Panc1 (cell line): ENCODE results near the gene ZBTB11. TPM values are rescaled to one million over a fixed set of nuclear protein-coding genes. Genes with fewer than 3 reads are reported as not detected.

ENCODE experiments used
- ATAC-seq: fragments of 200-7000 bp; cut with Tn5 transposase; 2 replicates; pipeline ENCODE4 v1.9.1; 2020; ENCODE audit warnings: mild to moderate bottlenecking, moderate library complexity
- BruUV-seq: library from RNA; stranded (reverse); fragments of 400-500 nt; replicated peaks from 2 replicates; lab custom pipeline; 2021; lab: Mats Ljungman, UMichigan
- CTCF ChIA-PET: fragments of 300-600 bp; sonication (Branson Sonifier 250); formaldehyde crosslinking; loops from one replicate; lab custom pipeline; 2022; ENCODE audit warnings: antibody characterized with exemption; lab: Charles Lee
- POLR2A ChIA-PET: fragments of 300-600 bp; sonication (Branson Sonifier 250); formaldehyde crosslinking; loops from one replicate; lab custom pipeline; 2022; ENCODE audit warnings: antibody characterized with exemption; lab: Charles Lee
- DNase-seq: peaks from one replicate; pipeline ENCODE4 v3.0.0-alpha.2; 2010; ENCODE audit warnings: low read depth, low spot score
- H3K27ac ChIP-seq: 2 replicates; pipeline ENCODE4 v1.5.1; 2011; ENCODE audit warnings: mild to moderate bottlenecking, low read length, inconsistent platforms
- H3K27me3 ChIP-seq: fragments of 200-500 bp; sonication (Bioruptor generic); 2 replicates; pipeline ENCODE4 v1.6.0; 2014; ENCODE audit warnings: low read length, inconsistent platforms; ENCODE audit not compliant: control insufficient read depth, insufficient read depth
- H3K36me3 ChIP-seq: fragments of 200-500 bp; sonication (Bioruptor generic); 2 replicates; pipeline ENCODE4 v1.5.1; 2014; ENCODE audit warnings: inconsistent platforms, mild to moderate bottlenecking, low read length, moderate library complexity; ENCODE audit not compliant: control insufficient read depth, insufficient read depth
- H3K4me1 ChIP-seq: 2 replicates; pipeline ENCODE4 v1.5.1; 2011; ENCODE audit warnings: inconsistent platforms, mild to moderate bottlenecking, low read length, moderate library complexity; ENCODE audit not compliant: control insufficient read depth, insufficient read depth
- H3K4me3 ChIP-seq, 2 experiments: 2 replicates each; pipeline ENCODE4 v1.5.1; 2011 to 2012; ENCODE audit warnings: low read depth in 2 of 2, low read length in 2 of 2, mild to moderate bottlenecking in 2 of 2, inconsistent platforms in 1 of 2, moderate library complexity in 1 of 2
- H3K9me3 ChIP-seq: fragments of 200-500 bp; sonication (Bioruptor generic); 2 replicates; pipeline ENCODE4 v1.5.1; 2014; ENCODE audit warnings: low read depth, mild to moderate bottlenecking, inconsistent platforms, low read length, moderate library complexity; ENCODE audit not compliant: control insufficient read depth, insufficient read depth
- CTCF ChIP-seq: fragments of 450-650 bp; IDR thresholded peaks from 2 replicates; pipeline ENCODE4 v1.5.1; 2017; ENCODE audit warnings: mild to moderate bottlenecking
- POLR2AphosphoS5 ChIP-seq: IDR thresholded peaks from 2 replicates; pipeline ENCODE4 v1.6.1; 2012; ENCODE audit warnings: mild to moderate bottlenecking, low read depth, low read length, moderate library complexity
- REST ChIP-seq, 2 experiments: IDR thresholded peaks; 2 replicates each; pipeline ENCODE4 v1.6.1; 2011 to 2012; ENCODE audit warnings: low read depth in 2 of 2, control low read depth in 1 of 2, low read length in 1 of 2, mild to moderate bottlenecking in 1 of 2, moderate library complexity in 1 of 2; ENCODE audit not compliant: insufficient read depth in 1 of 2
- SIN3A ChIP-seq: IDR thresholded peaks from 2 replicates; pipeline ENCODE4 v1.6.1; 2012; ENCODE audit warnings: low read depth, mild to moderate bottlenecking, low read length, moderate library complexity, borderline replicate concordance; ENCODE audit not compliant: insufficient read depth
- TCF7L2 ChIP-seq: IDR thresholded peaks from 2 replicates; pipeline ENCODE4 v1.6.1; 2011; ENCODE audit warnings: mild to moderate bottlenecking, low read depth, low read length, inconsistent platforms
- in situ Hi-C: cut with HindIII; loops from 2 replicates; pipeline ENCODE4 v1.10.0; 2016; ENCODE audit warnings: low sequenced_read_pairs, low pct_unique_long_range_greater_than_20kb
- intact Hi-C: fragments of 100-400 bp; cut with micrococcal nuclease; formaldehyde crosslinking; loops from one replicate; pipeline ENCODE4 v1.10.0; 2022; ENCODE audit not compliant: unreplicated experiment
- total RNA-seq: library from RNA; stranded (reverse); gene quantifications from one replicate; pipeline ENCODE4 v1.2.1, GENCODE V29; 2021; ENCODE audit not compliant: unreplicated experiment

ZBTB11 gene
- total RNA-seq, 1 experiment from 2014 or later: 20.1 TPM

GRCh38 chr3:101638261-101638745 is 38.6 kb downstream of the ZBTB11 start:
- in situ Hi-C loops: no loop called here
- ATAC-seq: no peak
- ChIA-PET POLR2A (no interaction called here), CTCF (no interaction called here)
- Histone ChIP-seq H3K9me3 (no peaks in the 10 kb centered on the region), H3K4me1 (0 out of 2 replicates have a peak, but pooled peaks cover 2% of the 10 kb centered on the region), H3K4me3 (no peak overlapping the region), H3K27ac (no peak overlapping the region), H3K36me3 (no peaks in the 10 kb centered on the region), H3K27me3 (no peaks in the 10 kb centered on the region)
- DNase-seq: no peak
- no peak for TF ChIP-seq REST (IDR thresholded peaks at IDR 0.05; ENCODE audit: insufficient read depth in 1 of 2, low read depth in 2 of 2, low read length in 1 of 2)
- TF ChIP-seq CTCF: peak; percentile 47
- intact Hi-C loops: no loop called here
- no TSS peak for BruUV-seq

- Histone ChIP-seq H3K4me1 (0 out of 2 replicates have a peak, but pooled peaks cover 2% of the 10 kb centered on the region), H3K4me3 (no peak overlapping the region), H3K27me3 (no peaks in the 10 kb centered on the region), H3K36me3 (no peaks in the 10 kb centered on the region), H3K9me3 (no peaks in the 10 kb centered on the region), H3K27ac (no peak overlapping the region)
- TF ChIP-seq REST (IDR thresholded peaks at IDR 0.05; ENCODE audit: insufficient read depth in 1 of 2, low read depth in 2 of 2, low read length in 1 of 2) (no peak), CTCF (no peak), POLR2AphosphoS5 (no peak), TCF7L2 (no peak), SIN3A (no peak)
- intact Hi-C loops: no loop called here
- DNase-seq: no peak
- ChIA-PET CTCF (no interaction called here), POLR2A (no interaction called here)
- ATAC-seq: no peak
- BruUV-seq: no TSS peak
- in situ Hi-C loops: no loop called here
Measured at GRCh38 chr3:101637451-101637850, 39.5 kb downstream of the ZBTB11 start.
